Stimulated activated CD4-positive, alpha-beta T cell treated with anti-CD3 and anti-CD28 coated beads, Interleukin-2, amount 100 ng/mL, for 4 hours (primary cell): ENCODE results near the gene CD99L2.
"Not testable (repeated sequence)": the region's sequence is repeated elsewhere in the genome, so short reads cannot be mapped to it uniquely, and the experiment has no call there.

Experiments
- DNase-seq: peaks from one replicate; pipeline ENCODE4 v3.0.0-alpha.2; 2020; ENCODE audit warnings: low read depth

CD99L2 gene

DNA sequence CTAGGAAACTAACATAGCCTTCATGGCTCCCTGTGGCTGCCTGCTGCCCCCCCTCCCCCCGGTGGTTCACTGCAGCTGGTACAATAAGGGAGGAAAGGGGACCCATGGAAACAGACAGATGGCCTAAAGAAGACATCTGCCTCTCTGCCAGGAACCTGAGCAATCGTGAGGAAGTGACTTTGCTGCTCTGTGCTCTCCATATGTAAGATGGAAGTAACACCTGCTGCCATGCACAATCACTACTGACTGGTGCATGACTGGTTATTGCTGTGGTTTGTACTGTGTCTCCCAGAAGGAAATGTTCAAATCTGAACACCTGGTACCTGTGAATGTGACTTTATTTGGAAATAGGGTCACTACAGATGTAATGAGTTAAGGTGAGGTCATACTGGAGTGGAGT is 43.6 kb downstream of the CD99L2 start:
- DNase-seq = no peak

DNA sequence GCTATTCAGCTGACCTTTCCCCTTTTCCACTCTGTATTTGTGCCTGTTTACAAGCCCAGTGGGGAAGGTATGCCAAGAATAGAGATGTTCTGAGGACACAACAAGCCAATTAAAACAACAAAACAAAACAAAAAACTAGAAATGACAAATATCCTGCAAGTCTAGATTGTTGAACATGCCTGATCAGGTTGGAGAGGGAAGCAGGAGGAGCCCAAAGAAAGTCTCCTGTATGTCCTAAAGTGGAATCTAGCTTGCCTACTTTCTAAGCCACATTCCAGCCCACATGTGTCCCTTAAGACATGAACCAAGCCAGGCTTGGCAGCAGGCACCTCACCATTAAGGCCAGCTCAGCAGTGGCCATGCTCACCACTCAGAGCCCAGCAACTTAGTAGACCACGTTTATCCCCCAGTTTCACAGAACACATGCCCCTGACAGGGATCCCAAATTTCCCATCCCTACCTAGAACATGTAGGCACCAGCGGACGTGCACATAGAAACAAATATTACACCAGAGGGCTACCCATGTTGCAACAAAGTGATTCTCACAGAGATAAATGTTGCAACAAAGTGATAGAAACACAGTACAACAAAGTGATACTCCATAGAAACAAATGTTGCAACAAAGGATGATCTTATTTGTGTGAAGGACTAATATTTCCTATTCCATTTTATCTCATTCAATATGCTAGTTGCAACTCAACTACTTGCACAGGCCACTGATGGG is 48.3 kb downstream of the CD99L2 start:
- DNase-seq = no peak

DNA sequence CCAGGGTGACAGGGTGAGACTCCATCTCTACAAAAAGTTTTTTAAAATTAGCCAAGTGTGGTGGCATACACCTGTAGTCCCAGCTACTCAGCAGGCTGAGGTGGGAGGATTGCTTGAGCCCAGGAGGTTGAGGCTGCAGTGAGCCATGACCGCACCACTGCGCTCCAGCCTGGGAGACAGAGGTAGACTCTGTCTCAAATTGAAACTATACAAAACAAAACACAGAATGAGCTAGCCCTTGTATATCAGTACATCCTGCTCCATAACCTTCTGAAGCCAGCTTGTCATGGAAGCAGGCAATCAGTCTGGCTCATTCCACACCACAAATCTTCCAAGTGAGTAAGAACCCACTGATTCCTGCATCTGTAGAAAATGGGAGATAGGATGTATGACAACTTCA is 49.0 kb downstream of the CD99L2 start:
- DNase-seq = no peak

GRCh38 chrX:150848914-150849365 is 49.5 kb downstream of the CD99L2 start:
- no peak for DNase-seq

- no peak for DNase-seq
Measured at GRCh38 chrX:150847088-150847487, 51.4 kb downstream of the CD99L2 start.

DNA sequence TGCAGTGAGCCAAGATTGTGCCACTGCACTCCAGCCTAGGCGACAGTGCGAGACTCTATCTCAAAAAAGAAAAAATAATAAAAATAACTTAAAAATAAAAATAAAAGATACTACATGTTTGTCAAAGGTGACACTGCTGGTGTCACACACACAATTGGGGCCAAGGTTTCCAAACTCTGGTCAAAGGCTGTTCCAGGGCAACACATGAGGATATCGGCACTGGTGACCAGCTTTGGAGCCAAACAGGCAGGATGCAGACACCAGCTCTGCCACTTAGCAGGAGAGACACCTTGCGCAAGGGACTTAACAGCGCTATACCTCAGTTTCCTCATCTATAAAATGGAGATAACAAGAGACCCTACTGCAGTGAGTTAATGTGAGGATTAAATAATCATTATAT is 52.3 kb downstream of the CD99L2 start:
- no peak for DNase-seq

DNA sequence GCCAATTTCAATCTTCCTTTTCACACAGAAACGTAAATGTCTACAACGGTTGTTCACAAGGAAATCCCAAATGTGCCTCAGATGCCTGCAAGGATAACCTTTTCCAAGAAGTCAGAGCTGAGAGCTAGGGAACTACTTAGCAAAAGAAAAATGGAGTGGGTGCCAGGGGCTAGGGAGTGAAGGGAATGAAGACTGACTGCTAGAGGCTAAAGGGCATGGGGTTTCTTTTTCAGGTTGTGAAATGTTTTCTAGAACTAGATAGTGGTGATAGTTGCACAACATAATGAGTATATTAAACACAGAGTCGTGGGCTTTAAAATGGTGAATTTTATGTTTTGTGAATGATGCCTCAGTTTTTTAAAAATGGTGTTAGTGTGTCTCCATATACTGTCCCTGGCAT is 53.4 kb downstream of the CD99L2 start:
- DNase-seq = no peak

- no peak for DNase-seq
Measured at GRCh38 chrX:150844016-150844415, 54.5 kb downstream of the CD99L2 start.

GRCh38 chrX:150842198-150842685 is 56.2 kb downstream of the CD99L2 start:
- DNase-seq = no peak

- no peak for DNase-seq
Measured at GRCh38 chrX:150841456-150842197, 56.8 kb downstream of the CD99L2 start.

GRCh38 chrX:150837845-150838244 is 60.6 kb downstream of the CD99L2 start:
- DNase-seq = no peak

GRCh38 chrX:150834695-150835094 is 63.8 kb downstream of the CD99L2 start:
- no peak for DNase-seq

GRCh38 chrX:150833454-150834056 is 64.9 kb downstream of the CD99L2 start:
- no peak for DNase-seq

DNA sequence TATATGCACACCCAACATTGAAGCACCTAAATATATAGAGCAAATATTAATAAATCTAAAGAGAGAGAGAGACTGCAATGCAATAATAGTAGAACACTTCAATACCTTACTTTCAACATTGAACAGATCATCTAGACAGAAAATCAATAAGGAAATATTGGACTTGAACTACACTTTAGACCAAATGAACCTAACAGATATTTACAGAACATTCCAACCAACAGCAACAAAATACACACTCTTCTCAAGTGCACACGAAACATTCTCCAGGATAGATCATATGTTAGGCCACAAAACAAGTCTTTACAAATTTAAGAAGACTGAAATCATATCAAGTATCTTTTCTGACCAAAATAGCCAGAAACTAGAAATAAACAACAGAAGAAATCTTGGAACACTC is 66.6 kb downstream of the CD99L2 start:
- no peak for DNase-seq

GRCh38 chrX:150828785-150829184 is 69.7 kb downstream of the CD99L2 start:
- DNase-seq = no peak

- DNase-seq = not testable (repeated sequence)
Measured at GRCh38 chrX:150824352-150824751, 74.1 kb downstream of the CD99L2 start.

GRCh38 chrX:150823826-150824225 is 74.6 kb downstream of the CD99L2 start:
- not testable (repeated sequence) for DNase-seq

DNA sequence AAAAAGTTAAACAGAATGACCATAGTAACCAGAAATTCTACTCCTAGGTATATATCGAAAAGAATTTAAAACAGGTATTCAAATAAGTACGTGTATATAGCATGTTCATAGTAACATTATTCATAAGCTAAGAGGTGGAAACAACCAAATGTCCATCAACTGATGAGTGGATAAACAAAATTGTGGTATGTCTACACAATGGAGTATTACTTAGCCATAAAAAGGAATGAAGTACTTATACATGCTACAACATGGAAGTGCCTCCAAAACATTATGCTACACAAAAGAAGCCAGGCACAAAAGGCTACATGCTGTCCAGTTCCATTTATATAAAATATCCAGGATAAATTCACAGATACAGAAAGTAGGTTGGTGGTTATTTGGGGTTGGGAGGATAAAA is 76.5 kb downstream of the CD99L2 start:
- DNase-seq = no peak

DNA sequence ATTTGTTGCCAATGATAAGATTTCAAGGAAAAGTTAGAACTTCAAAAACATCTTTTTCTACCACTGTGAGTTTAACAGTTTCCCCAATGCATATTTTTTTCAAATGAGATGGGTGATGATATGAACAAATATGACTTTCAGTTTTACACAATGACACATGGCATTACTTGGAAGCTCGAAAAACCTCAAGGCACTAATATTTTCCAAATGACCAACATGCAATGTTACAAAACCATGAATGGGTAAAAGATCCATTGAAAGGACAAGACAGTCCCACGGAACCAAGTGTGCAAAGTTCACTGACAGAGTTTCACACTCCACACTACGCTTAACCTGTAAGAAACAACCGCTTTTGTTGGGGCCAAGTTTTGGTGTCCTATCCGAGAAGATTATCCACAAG is 84.5 kb downstream of the CD99L2 start:
- DNase-seq = no peak

GRCh38 chrX:150806827-150807226 is 91.6 kb downstream of the CD99L2 start:
- no peak for DNase-seq

GRCh38 chrX:150805736-150806135 is 92.7 kb downstream of the CD99L2 start:
- DNase-seq = no peak

GRCh38 chrX:150792949-150793527 is 105.4 kb downstream of the CD99L2 start:
- DNase-seq = no peak

GRCh38 chrX:150790021-150790420 is 108.4 kb downstream of the CD99L2 start:
- DNase-seq = no peak
